Measurements from ENCODE around the gene SYT17.

DNA sequence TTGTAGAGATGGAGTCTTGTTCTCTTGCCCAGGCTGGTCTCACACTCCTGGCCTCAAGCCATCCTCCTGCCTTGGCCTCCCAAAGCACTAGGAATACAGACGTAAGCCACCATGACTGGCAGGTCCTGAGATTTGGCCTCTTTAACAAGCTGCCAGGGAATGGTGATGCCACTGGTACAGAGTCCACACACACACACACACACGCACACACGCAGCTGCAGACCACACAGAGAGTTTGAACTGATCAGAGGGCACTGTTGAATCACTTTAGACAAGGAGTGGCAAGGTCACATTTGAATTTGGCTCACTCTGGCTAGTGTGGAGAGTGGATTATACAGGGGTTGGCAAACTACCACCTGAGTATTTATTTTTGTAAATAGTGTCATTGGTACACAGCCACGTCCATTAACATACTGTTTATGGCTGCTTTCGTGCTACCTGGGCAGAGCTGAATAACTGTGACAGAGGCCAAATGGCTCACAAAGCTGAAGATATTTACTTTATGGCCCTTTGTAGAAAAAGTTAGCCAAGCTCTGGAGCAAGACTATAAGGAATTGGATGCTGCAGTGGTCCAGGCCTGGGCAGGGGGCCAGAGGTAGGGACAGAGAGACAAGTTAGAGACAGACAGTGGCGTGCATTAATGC, 44.4 kb upstream of the SYT17 start:
- TF ChIP-seq, protein P1, sequence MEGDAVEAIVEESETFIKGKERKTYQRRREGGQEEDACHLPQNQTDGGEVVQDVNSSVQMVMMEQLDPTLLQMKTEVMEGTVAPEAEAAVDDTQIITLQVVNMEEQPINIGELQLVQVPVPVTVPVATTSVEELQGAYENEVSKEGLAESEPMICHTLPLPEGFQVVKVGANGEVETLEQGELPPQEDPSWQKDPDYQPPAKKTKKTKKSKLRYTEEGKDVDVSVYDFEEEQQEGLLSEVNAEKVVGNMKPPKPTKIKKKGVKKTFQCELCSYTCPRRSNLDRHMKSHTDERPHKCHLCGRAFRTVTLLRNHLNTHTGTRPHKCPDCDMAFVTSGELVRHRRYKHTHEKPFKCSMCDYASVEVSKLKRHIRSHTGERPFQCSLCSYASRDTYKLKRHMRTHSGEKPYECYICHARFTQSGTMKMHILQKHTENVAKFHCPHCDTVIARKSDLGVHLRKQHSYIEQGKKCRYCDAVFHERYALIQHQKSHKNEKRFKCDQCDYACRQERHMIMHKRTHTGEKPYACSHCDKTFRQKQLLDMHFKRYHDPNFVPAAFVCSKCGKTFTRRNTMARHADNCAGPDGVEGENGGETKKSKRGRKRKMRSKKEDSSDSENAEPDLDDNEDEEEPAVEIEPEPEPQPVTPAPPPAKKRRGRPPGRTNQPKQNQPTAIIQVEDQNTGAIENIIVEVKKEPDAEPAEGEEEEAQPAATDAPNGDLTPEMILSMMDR (conservative IDR thresholded peaks at IDR 0.05) = no peak
- no peak for TF ChIP-seq ZFX (IDR thresholded peaks at IDR 0.05)

Data from C4-2B (cell line).